ENCODE measurements around the gene SYNPO2L. TPM values are rescaled to one million over a fixed set of nuclear protein-coding genes. Genes with fewer than 3 reads are reported as not detected.

Gene SYNPO2L
- total RNA-seq, 6 donors from 2014 or later = 0.54 to 0.84 (median 0.78) TPM; not detected in 3

GRCh38 chr10:73609116-73609515 lies 46.7 kb downstream of the SYNPO2L start:
- no peak overlapping the region for H3K27ac ChIP-seq
- no peaks in the 10 kb centered on the region for H3K27me3 ChIP-seq
- H3K9me3 ChIP-seq = no peaks in the 10 kb centered on the region
- 88 to 91% methylated on average over 4 of the region's 4 CpGs for WGBS, 2 donors
- TF ChIP-seq CTCF (IDR thresholded peaks at IDR 0.05) (no peak), POLR2AphosphoS5 (IDR thresholded peaks at IDR 0.05) (no peak), POLR2A (IDR thresholded peaks at IDR 0.05) (no peak), EP300 (IDR thresholded peaks at IDR 0.05) (no peak)
- H3K36me3 ChIP-seq = peaks cover 0 to 6% (median 0%) of the 10 kb centered on the region in 4 donors
- DNase-seq (no peak), ATAC-seq (ENCODE audit: low FRiP score in 2 of 2) (no peak)
- H3K4me1 ChIP-seq = no peaks in the 10 kb centered on the region
- H3K4me3 ChIP-seq = no peak overlapping the region

- Histone ChIP-seq H3K4me3 (no peak overlapping the region), H3K4me1 (peaks cover 0 to 4% (median 0%) of the 10 kb centered on the region in 4 donors), H3K36me3 (no peaks in the 10 kb centered on the region), H3K27ac (peak overlapping the region; percentile 9 to 56 (median 54)), H3K27me3 (no peaks in the 10 kb centered on the region), H3K9me3 (no peaks in the 10 kb centered on the region)
- WGBS, 2 donors = 50 to 74% methylated on average over 3 of the region's 3 CpGs
- ATAC-seq (ENCODE audit: low FRiP score in 2 of 2) = peak; percentile 50 to 92
- DNase-seq = peak in 1 of 2 donors; percentile 82
- no peak for TF ChIP-seq CTCF (IDR thresholded peaks at IDR 0.05)
- peak in 1 of 4 donors; percentile 35 for TF ChIP-seq POLR2A (IDR thresholded peaks at IDR 0.05)
- peak; percentile 22 to 64 for TF ChIP-seq POLR2AphosphoS5 (IDR thresholded peaks at IDR 0.05)
- TF ChIP-seq EP300 (IDR thresholded peaks at IDR 0.05) = peak in 1 of 4 donors; percentile 56
These were observed 54.3 kb downstream of the SYNPO2L start for GRCh38 chr10:73601486-73601921.

GRCh38 chr10:73597346-73597745 lies 58.5 kb downstream of the SYNPO2L start:
- no peaks in the 10 kb centered on the region for H3K27me3 ChIP-seq
- no peak overlapping the region for H3K4me3 ChIP-seq
- H3K27ac ChIP-seq = no peak overlapping the region
- TF ChIP-seq POLR2AphosphoS5 (IDR thresholded peaks at IDR 0.05) = no peak
- no peak for TF ChIP-seq POLR2A (IDR thresholded peaks at IDR 0.05)
- no peak for TF ChIP-seq EP300 (IDR thresholded peaks at IDR 0.05)
- TF ChIP-seq CTCF (IDR thresholded peaks at IDR 0.05) = no peak
- no peaks in the 10 kb centered on the region for H3K9me3 ChIP-seq
- WGBS, 2 donors = 95 to 100% methylated on average over 1 of the region's 1 CpG
- H3K4me1 ChIP-seq = peaks cover 0 to 9% (median 2%) of the 10 kb centered on the region in 4 donors
- DNase-seq (no peak), ATAC-seq (ENCODE audit: low FRiP score in 2 of 2) (no peak)
- no peaks in the 10 kb centered on the region for H3K36me3 ChIP-seq

Other genes with a start within 250 kb of the SYNPO2L start
- 100 to 1,000 TPM in 3 of 6 donors, 10 to 100 TPM in 3; 40.7 to 115 (median 95.7) TPM for gene ANXA7, start 242.0 kb downstream of the SYNPO2L start, total RNA-seq
- 1 to 10 TPM; 1.7 to 8.4 (median 3.3) TPM for gene MSS51, start 222.5 kb downstream of the SYNPO2L start, total RNA-seq
- gene PPP3CB, start 160.0 kb downstream of the SYNPO2L start, total RNA-seq = 10 to 100 TPM; 24.3 to 42.4 (median 32.9) TPM
- 100 to 1,000 TPM in 4 of 6 donors, 10 to 100 TPM in 2; 67.9 to 188 (median 120) TPM for gene USP54, start 64.7 kb downstream of the SYNPO2L start, total RNA-seq
- 1 to 10 TPM in 2 of 6 donors, under 1 TPM in 1, not detected in 3; 0.46 to 3.5 (median 2.6) TPM for gene MYOZ1, start 14.6 kb downstream of the SYNPO2L start, total RNA-seq
- gene AGAP5, start 42.1 kb upstream of the SYNPO2L start, total RNA-seq = 10 to 100 TPM in 3 of 6 donors, 1 to 10 TPM in 3; 6.6 to 25.1 (median 8.7) TPM
- 10 to 100 TPM; 55.1 to 84.0 (median 65.0) TPM for gene SEC24C, start 88.3 kb upstream of the SYNPO2L start, total RNA-seq
- 10 to 100 TPM; 16.8 to 34.9 (median 19.4) TPM for gene CHCHD1, start 126.0 kb upstream of the SYNPO2L start, total RNA-seq
- gene ZSWIM8, start 129.6 kb upstream of the SYNPO2L start, total RNA-seq = 100 to 1,000 TPM in 4 of 6 donors, 10 to 100 TPM in 2; 54.9 to 202 (median 109) TPM
- gene NDST2, start 155.6 kb upstream of the SYNPO2L start, total RNA-seq = 10 to 100 TPM; 26.4 to 92.2 (median 38.3) TPM
- gene CAMK2G, start 218.5 kb upstream of the SYNPO2L start, total RNA-seq = 10 to 100 TPM; 25.7 to 52.3 (median 43.0) TPM